ENCODE results near the gene WDR87.

WDR87 gene

DNA sequence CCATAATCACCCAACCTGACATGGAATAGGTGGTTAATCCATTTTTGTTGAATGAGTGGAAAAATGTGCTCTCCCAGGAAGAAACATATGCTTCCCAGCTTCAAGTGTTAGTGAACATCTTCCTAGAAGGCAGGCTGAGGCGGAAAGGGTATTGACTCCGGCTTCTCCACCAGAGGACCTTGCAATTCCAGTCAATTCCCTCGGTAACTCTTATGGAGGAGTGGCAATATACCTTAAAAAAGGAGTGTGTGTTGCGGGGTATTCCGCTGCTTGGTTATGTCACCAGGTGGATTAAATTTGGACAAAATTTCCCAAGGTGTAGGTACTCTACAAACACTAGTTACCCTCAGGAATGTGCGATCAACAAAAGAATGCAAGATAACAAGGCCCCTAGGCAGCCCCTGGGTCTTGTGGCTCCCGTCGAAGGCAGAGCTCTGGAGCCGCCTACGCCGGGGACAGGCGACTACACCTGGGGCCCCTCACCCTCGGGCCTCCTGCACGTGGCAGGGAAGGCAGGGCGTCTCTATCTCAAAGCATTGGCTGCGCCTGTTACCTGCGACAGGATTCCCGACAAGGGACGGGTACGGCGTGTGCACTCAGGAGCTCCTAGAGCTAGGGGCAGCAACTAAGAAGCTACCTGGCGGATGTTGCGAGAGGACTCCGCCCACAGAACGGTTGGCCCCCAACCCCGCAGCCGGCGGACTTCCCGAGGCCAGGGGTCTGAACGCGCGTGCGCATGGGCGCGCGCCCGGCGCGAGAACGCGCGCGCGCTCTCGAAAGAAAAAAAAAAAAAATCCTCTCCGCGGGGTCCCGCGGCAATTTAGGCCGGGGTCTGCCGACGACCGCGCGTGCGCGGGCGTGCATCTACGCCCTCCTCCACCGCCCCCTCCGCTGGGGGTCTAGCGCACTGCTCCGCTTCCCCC, at the start of gene WDR87:
TSS of gene WDR87 (minus strand) at position 649 of the 923 bp plus-strand sequence. CDS start 8,355 bp downstream, outside the sequence.
- DNase-seq, result no peak

GRCh38 chr19:37955986-37956385, 49.6 kb upstream of the WDR87 start:
- no peak for DNase-seq

DNA sequence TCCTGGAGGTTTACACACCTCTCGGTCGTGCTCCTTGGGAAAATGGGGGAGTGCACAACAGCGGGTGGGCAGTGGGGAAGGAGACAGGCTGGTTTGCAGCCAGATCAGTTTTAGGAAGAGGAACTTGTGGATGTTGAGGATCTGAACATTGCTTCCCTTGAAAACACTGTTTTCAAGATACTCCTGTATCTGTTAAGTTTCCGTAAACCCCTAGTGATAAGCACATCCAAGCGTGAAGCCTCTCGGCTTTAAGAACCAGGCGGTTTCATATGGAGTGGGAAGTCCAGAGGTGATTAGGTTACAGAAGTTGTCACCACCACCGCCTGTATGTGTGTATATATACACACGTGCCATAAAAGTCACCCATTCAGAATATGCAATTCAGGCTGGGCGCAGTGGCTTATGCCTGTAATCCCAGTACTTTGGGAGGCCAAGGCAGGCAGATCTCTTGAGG, 48.1 kb upstream of the WDR87 start:
- DNase-seq, result no peak

- DNase-seq, result no peak
Observed at GRCh38 chr19:37953918-37954303, 47.5 kb upstream of the WDR87 start.

GRCh38 chr19:37953171-37953917, 47.0 kb upstream of the WDR87 start:
- DNase-seq, result no peak

- DNase-seq, result no peak
Observed at GRCh38 chr19:37951816-37952210, 45.4 kb upstream of the WDR87 start.

GRCh38 chr19:37950471-37951175, 44.2 kb upstream of the WDR87 start:
- no peak for DNase-seq

DNA sequence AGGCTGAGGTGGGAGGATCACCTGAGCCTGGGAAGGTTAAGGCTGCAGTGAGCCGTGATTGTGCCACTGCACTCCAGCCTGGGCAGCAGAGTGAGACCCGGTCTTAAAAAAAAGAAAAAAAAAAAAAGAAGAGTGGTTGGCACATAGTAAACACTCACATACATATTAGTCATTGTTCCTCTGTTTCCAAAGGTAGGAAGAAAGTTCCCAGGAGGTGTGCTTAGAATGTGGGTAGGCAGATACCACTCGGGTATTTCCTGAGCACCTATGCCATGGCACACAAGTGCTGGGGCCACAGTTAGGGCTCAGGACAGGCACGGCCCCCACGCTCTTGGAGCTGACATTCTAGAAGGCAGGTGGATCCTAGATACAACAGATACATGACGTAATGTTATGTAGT, 42.0 kb upstream of the WDR87 start:
- DNase-seq, result no peak

DNA sequence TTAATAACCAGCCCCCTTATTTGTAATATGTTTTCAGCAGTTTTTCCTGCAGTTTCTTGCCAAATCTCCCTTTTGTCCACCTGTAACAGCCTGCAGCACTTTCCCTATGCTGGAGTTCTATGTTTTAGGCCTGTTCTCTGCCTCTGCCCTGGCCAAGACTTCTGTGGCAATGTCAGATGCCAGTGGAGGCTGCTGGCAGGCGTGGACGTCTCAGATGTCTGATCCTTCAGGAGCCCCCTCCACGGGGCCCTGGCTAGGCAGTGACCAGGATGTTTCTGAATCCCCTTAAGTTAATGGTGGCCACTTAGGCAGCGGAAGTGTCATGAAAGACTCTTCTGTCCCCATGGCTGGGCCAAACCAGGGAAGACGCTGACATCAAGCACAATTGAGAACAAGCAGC, 41.4 kb upstream of the WDR87 start:
- no peak for DNase-seq

- DNase-seq, result no peak
Observed at GRCh38 chr19:37946132-37946531, 39.7 kb upstream of the WDR87 start.

GRCh38 chr19:37943480-37943879, 37.1 kb upstream of the WDR87 start:
- no peak for DNase-seq

DNA sequence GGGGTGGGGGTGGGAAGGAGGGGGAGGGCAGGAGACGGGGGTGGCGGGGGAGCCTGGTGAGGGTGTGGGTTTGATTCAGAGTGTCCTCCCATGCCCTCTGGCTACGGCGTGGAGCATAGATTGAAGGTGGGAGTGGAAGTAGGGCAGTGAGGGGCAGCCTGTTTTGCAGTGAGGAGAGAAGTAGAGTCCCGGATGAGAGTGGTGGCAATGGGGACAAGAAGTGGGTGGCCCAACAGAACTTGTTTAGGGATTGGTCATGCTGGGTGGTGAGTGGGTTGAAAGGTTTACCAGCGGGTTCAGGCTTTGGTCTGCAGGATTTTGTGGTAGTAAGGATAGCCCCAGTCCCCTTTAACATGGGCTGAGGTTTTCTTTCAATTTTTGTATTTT, 36.1 kb upstream of the WDR87 start:
- DNase-seq, result no peak

GRCh38 chr19:37941782-37942515, 35.6 kb upstream of the WDR87 start:
- DNase-seq, result no peak

DNA sequence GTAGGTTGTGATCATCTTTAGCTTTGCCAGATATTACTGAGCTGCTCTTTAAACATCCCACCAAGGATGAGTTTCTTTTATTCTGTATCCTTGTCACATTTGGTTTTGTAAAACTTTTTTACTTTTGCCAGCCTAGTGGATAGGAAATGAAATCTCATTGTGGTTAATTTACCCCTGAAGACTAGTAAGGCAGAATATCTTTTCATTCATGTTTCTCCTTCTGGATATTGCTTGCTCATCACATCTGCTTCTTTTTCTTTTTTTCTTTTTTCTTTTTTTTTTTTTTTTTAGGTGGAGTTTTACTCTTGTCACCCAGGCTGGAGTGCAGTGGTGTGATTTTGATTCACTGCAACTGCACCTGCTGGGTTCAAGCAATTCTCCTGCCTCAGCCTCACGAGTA, 32.0 kb upstream of the WDR87 start:
- no peak for DNase-seq

- DNase-seq, result no peak
Observed at GRCh38 chr19:37936886-37937285, 30.5 kb upstream of the WDR87 start.

DNA sequence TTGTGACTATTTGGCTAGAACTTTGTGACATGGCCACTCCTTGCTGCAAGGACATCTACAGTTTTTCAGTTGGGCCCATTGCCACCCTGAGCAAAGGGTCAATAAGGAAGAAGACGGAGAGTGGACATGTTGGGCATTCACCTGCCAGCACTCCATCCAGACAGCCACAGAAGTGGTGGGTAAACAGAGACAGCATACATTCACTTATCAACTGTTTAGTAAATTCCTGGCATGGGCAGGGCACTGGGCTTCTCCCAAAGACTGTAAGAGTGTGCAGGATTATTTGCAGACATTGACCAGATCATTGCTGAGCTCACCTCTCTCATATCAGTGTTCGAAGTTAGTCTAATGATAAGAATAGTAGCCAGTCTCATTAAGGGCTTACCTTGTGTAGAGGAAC, 29.8 kb upstream of the WDR87 start:
- DNase-seq, result no peak

- no peak for DNase-seq
Observed at GRCh38 chr19:37935341-37935740, 28.9 kb upstream of the WDR87 start.

GRCh38 chr19:37933937-37934358, 27.6 kb upstream of the WDR87 start:
- DNase-seq, result no peak

GRCh38 chr19:37932985-37933936, 26.9 kb upstream of the WDR87 start:
- DNase-seq, result no peak

- DNase-seq, result peak; percentile 79
Observed at GRCh38 chr19:37931881-37932655, 25.7 kb upstream of the WDR87 start.

GRCh38 chr19:37930416-37930815, 24.0 kb upstream of the WDR87 start:
- no peak for DNase-seq

All from NCI-H1048 (cell line).